Embryonic facial prominence (tissue), 1 donor: ENCODE measurements around the gene FAM180A.
"Not testable (repeated sequence)": the region's sequence is repeated elsewhere in the genome, so short reads cannot be mapped to it uniquely, and the experiment has no call there.

ENCODE experiments used
- DNase-seq: peaks from one replicate; pipeline ENCODE4 v3.0.0-alpha.2; 2016; ENCODE audit errors: extremely low spot score

The FAM180A gene

GRCh38 chr7:135741905-135742304 is 6.7 kb downstream of the FAM180A start:
- DNase-seq, result no peak

GRCh38 chr7:135740889-135741288 is 7.7 kb downstream of the FAM180A start:
- DNase-seq, result no peak

- DNase-seq, result not testable (repeated sequence)
Measured at GRCh38 chr7:135737306-135737647, 11.3 kb downstream of the FAM180A start.

- no peak for DNase-seq
Measured at GRCh38 chr7:135736586-135737305, 11.9 kb downstream of the FAM180A start.

GRCh38 chr7:135734343-135734689 is 14.3 kb downstream of the FAM180A start:
- no peak for DNase-seq

- DNase-seq, result no peak
Measured at GRCh38 chr7:135733603-135734342, 14.8 kb downstream of the FAM180A start.

- DNase-seq, result no peak
Measured at GRCh38 chr7:135731131-135731530, 17.5 kb downstream of the FAM180A start.

- no peak for DNase-seq
Measured at GRCh38 chr7:135729230-135729629, 19.4 kb downstream of the FAM180A start.

- DNase-seq, result no peak
Measured at GRCh38 chr7:135728136-135728669, 20.4 kb downstream of the FAM180A start, which contains the start of gene SLC13A4. SLC13A4 (minus strand) TSS chr7:135728186; CDS start chr7:135727496, 690 bp downstream.

- no peak for DNase-seq
Measured at GRCh38 chr7:135726911-135727673, 21.5 kb downstream of the FAM180A start.

GRCh38 chr7:135726276-135726788 is 22.3 kb downstream of the FAM180A start:
- DNase-seq, result no peak

- no peak for DNase-seq
Measured at GRCh38 chr7:135723411-135723810, 25.2 kb downstream of the FAM180A start.

- DNase-seq, result no peak
Measured at GRCh38 chr7:135721198-135721820, 27.3 kb downstream of the FAM180A start.

GRCh38 chr7:135719688-135720087 is 28.9 kb downstream of the FAM180A start:
- DNase-seq, result no peak

- DNase-seq, result no peak
Measured at GRCh38 chr7:135718794-135719437, 29.7 kb downstream of the FAM180A start.

GRCh38 chr7:135718219-135718618 is 30.4 kb downstream of the FAM180A start:
- no peak for DNase-seq

GRCh38 chr7:135717693-135718092 is 30.9 kb downstream of the FAM180A start:
- no peak for DNase-seq

- DNase-seq, result no peak
Measured at GRCh38 chr7:135716677-135717238, 31.9 kb downstream of the FAM180A start.

- DNase-seq, result no peak
Measured at GRCh38 chr7:135715673-135716072, 32.9 kb downstream of the FAM180A start.

- no peak for DNase-seq
Measured at GRCh38 chr7:135715055-135715522, 33.5 kb downstream of the FAM180A start.
